Measurements from ENCODE around the gene CCDC184.

- TF ChIP-seq, protein P1, sequence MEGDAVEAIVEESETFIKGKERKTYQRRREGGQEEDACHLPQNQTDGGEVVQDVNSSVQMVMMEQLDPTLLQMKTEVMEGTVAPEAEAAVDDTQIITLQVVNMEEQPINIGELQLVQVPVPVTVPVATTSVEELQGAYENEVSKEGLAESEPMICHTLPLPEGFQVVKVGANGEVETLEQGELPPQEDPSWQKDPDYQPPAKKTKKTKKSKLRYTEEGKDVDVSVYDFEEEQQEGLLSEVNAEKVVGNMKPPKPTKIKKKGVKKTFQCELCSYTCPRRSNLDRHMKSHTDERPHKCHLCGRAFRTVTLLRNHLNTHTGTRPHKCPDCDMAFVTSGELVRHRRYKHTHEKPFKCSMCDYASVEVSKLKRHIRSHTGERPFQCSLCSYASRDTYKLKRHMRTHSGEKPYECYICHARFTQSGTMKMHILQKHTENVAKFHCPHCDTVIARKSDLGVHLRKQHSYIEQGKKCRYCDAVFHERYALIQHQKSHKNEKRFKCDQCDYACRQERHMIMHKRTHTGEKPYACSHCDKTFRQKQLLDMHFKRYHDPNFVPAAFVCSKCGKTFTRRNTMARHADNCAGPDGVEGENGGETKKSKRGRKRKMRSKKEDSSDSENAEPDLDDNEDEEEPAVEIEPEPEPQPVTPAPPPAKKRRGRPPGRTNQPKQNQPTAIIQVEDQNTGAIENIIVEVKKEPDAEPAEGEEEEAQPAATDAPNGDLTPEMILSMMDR (optimal IDR thresholded peaks at IDR 0.05 in 1 of 3, IDR thresholded peaks at IDR 0.05 in 1 of 3, conservative IDR thresholded peaks at IDR 0.05 in 1 of 3; ENCODE audit: extremely low read depth in 1 of 3, insufficient read depth in 2 of 3, low read length in 3 of 3) = no peak
- no peak for TF ChIP-seq EZH2 (IDR thresholded peaks at IDR 0.05; ENCODE audit: low read length)
Observed at GRCh38 chr12:48180857-48181495, 2.5 kb upstream of the CCDC184 start.
